ENCODE measurements around the gene FAM163B. TPM values are rescaled to one million over a fixed set of nuclear protein-coding genes. Genes with fewer than 3 reads are reported as not detected.

The FAM163B gene
- total RNA-seq, 1 donor from 2014 or later: not detected

GRCh38 chr9:133572821-133573361 lies 36.3 kb downstream of the FAM163B start:
- no peak overlapping the region for H3K4me3 Mint-ChIP-seq (ENCODE audit: unreplicated experiment)
- H3K9me3 Mint-ChIP-seq (ENCODE audit: unreplicated experiment): no peaks in the 10 kb centered on the region
- H3K36me3 Mint-ChIP-seq (ENCODE audit: low read depth, unreplicated experiment): no peaks in the 10 kb centered on the region
- H3K27ac Mint-ChIP-seq (ENCODE audit: unreplicated experiment): no peak overlapping the region
- no peak for DNase-seq (ENCODE audit: low spot score)
- peaks cover 12% of the 10 kb centered on the region for H3K27me3 Mint-ChIP-seq (ENCODE audit: unreplicated experiment)
- no peak for TF ChIP-seq CTCF (IDR thresholded peaks at IDR 0.05; ENCODE audit: unreplicated experiment)
- H3K4me1 Mint-ChIP-seq (ENCODE audit: unreplicated experiment): peaks cover 20% of the 10 kb centered on the region

- Mint-ChIP-seq H3K27ac (ENCODE audit: unreplicated experiment) (no peak overlapping the region), H3K27me3 (ENCODE audit: unreplicated experiment) (peaks cover 14% of the 10 kb centered on the region), H3K9me3 (ENCODE audit: unreplicated experiment) (no peaks in the 10 kb centered on the region), H3K4me3 (ENCODE audit: unreplicated experiment) (no peak overlapping the region), H3K4me1 (ENCODE audit: unreplicated experiment) (peaks cover 17% of the 10 kb centered on the region), H3K36me3 (ENCODE audit: low read depth, unreplicated experiment) (no peaks in the 10 kb centered on the region)
- no peak for TF ChIP-seq CTCF (IDR thresholded peaks at IDR 0.05; ENCODE audit: unreplicated experiment)
- no peak for DNase-seq (ENCODE audit: low spot score)
Measured at GRCh38 chr9:133571896-133572595, 37.1 kb downstream of the FAM163B start.

GRCh38 chr9:133571391-133571890 lies 37.7 kb downstream of the FAM163B start:
- Mint-ChIP-seq H3K27me3 (ENCODE audit: unreplicated experiment) (peaks cover 14% of the 10 kb centered on the region), H3K36me3 (ENCODE audit: low read depth, unreplicated experiment) (no peaks in the 10 kb centered on the region), H3K9me3 (ENCODE audit: unreplicated experiment) (no peaks in the 10 kb centered on the region), H3K27ac (ENCODE audit: unreplicated experiment) (no peak overlapping the region), H3K4me1 (ENCODE audit: unreplicated experiment) (peaks cover 11% of the 10 kb centered on the region), H3K4me3 (ENCODE audit: unreplicated experiment) (no peak overlapping the region)
- no peak for TF ChIP-seq CTCF (IDR thresholded peaks at IDR 0.05; ENCODE audit: unreplicated experiment)
- DNase-seq (ENCODE audit: low spot score): no peak

- H3K27me3 Mint-ChIP-seq (ENCODE audit: unreplicated experiment): peaks cover 16% of the 10 kb centered on the region
- peaks cover 6% of the 10 kb centered on the region for H3K4me1 Mint-ChIP-seq (ENCODE audit: unreplicated experiment)
- no peaks in the 10 kb centered on the region for H3K36me3 Mint-ChIP-seq (ENCODE audit: low read depth, unreplicated experiment)
Measured at GRCh38 chr9:133570691-133571080, 38.5 kb downstream of the FAM163B start.

More at GRCh38 chr9:133570691-133571080, 38.5 kb downstream of the FAM163B start:
- DNase-seq (ENCODE audit: low spot score): no peak
- TF ChIP-seq CTCF (IDR thresholded peaks at IDR 0.05; ENCODE audit: unreplicated experiment): no peak
- H3K9me3 Mint-ChIP-seq (ENCODE audit: unreplicated experiment): no peaks in the 10 kb centered on the region
- no peak overlapping the region for H3K27ac Mint-ChIP-seq (ENCODE audit: unreplicated experiment)
- no peak overlapping the region for H3K4me3 Mint-ChIP-seq (ENCODE audit: unreplicated experiment)

All from endothelial cell (in vitro differentiated cells).